MCF 10A (cell line): Measurements from ENCODE around the gene MEGF10. TPM values are rescaled to one million over a fixed set of nuclear protein-coding genes. Genes with fewer than 3 reads are reported as not detected.

ENCODE experiments used
- BruUV-seq: library from RNA; stranded (reverse); fragments of 400-500 nt; replicated peaks from 2 replicates; lab custom pipeline; 2021; lab: Mats Ljungman, UMichigan
- CTCF ChIA-PET: fragments of 300-600 bp; sonication (Branson Sonifier 250); formaldehyde crosslinking; extraction: SDS; loops from one replicate; lab custom pipeline; 2021; ENCODE audit warnings: antibody characterized with exemption, inconsistent platforms; lab: Yijun Ruan, JAX
- POLR2A ChIA-PET: fragments of 300-600, 350-650 bp; sonication (Branson Sonifier 250); formaldehyde crosslinking; extraction: SDS; loops from one replicate; lab custom pipeline; 2020; ENCODE audit warnings: antibody characterized with exemption, inconsistent platforms; lab: Yijun Ruan, JAX
- DNase-seq: peaks from one replicate; pipeline ENCODE4 v3.0.0-alpha.2; 2018; ENCODE audit not compliant: unreplicated experiment
- H3K27ac Mint-ChIP-seq: one replicate; pipeline ENCODE4 v1.8.0; 2022; ENCODE audit warnings: mild to moderate bottlenecking, low read depth, mixed read lengths; ENCODE audit not compliant: unreplicated experiment
- H3K27me3 Mint-ChIP-seq: one replicate; pipeline ENCODE4 v1.8.0; 2022; ENCODE audit warnings: mixed read lengths; ENCODE audit not compliant: insufficient read depth, unreplicated experiment
- H3K36me3 Mint-ChIP-seq: one replicate; pipeline ENCODE4 v1.8.0; 2022; ENCODE audit warnings: mild to moderate bottlenecking, moderate library complexity, mixed read lengths; ENCODE audit not compliant: insufficient read depth, unreplicated experiment
- H3K4me1 Mint-ChIP-seq: one replicate; pipeline ENCODE4 v1.8.0; 2022; ENCODE audit warnings: mixed read lengths; ENCODE audit not compliant: insufficient read depth, unreplicated experiment
- H3K4me3 Mint-ChIP-seq: one replicate; pipeline ENCODE4 v1.8.0; 2022; ENCODE audit warnings: mild to moderate bottlenecking, moderate library complexity, mixed read lengths; ENCODE audit not compliant: unreplicated experiment
- H3K9me3 Mint-ChIP-seq: one replicate; pipeline ENCODE4 v1.8.0; 2022; ENCODE audit warnings: mixed read lengths; ENCODE audit not compliant: unreplicated experiment
- intact Hi-C: fragments of 100-400 bp; cut with micrococcal nuclease; formaldehyde crosslinking; loops from 2 replicates; pipeline ENCODE4 v1.14.1; 2022
- total RNA-seq: library from RNA; stranded (reverse); gene quantifications from 2 replicates; pipeline ENCODE4 v1.2.3, GENCODE V29; 2022
- TF ChIP-seq, protein P1 (sequence below): fragments of 200-600 bp; IDR thresholded peaks from one replicate; pipeline ENCODE4 v1.8.0; 2022; ENCODE audit warnings: antibody characterized with exemption, mild to moderate bottlenecking; ENCODE audit not compliant: unreplicated experiment

Gene MEGF10
- total RNA-seq, 1 experiment from 2014 or later: not detected

GRCh38 chr5:127330116-127330515, 39.5 kb downstream of the MEGF10 start:
- peak; percentile 35 for DNase-seq
- Mint-ChIP-seq H3K27me3 (peaks cover 33% of the 10 kb centered on the region), H3K36me3 (no peaks in the 10 kb centered on the region), H3K27ac (no peak overlapping the region), H3K4me3 (no peak overlapping the region), H3K9me3 (no peaks in the 10 kb centered on the region), H3K4me1 (peaks cover 17% of the 10 kb centered on the region)
- TF ChIP-seq, protein P1, sequence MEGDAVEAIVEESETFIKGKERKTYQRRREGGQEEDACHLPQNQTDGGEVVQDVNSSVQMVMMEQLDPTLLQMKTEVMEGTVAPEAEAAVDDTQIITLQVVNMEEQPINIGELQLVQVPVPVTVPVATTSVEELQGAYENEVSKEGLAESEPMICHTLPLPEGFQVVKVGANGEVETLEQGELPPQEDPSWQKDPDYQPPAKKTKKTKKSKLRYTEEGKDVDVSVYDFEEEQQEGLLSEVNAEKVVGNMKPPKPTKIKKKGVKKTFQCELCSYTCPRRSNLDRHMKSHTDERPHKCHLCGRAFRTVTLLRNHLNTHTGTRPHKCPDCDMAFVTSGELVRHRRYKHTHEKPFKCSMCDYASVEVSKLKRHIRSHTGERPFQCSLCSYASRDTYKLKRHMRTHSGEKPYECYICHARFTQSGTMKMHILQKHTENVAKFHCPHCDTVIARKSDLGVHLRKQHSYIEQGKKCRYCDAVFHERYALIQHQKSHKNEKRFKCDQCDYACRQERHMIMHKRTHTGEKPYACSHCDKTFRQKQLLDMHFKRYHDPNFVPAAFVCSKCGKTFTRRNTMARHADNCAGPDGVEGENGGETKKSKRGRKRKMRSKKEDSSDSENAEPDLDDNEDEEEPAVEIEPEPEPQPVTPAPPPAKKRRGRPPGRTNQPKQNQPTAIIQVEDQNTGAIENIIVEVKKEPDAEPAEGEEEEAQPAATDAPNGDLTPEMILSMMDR: no peak
- ChIA-PET POLR2A (interaction anchor here (0.6 kb wide), 1 partner anchor 19 kb away, joined by 4 read pairs; no protein-coding TSS in a partner anchor), CTCF (interaction anchor here (0.6 to 1.2 kb wide), 3 partner anchors 15 to 26 kb away, joined by 3 to 4 read pairs (median 4); no protein-coding TSS in a partner anchor)
- intact Hi-C loops: no loop called here
- no TSS peak for BruUV-seq

DNA sequence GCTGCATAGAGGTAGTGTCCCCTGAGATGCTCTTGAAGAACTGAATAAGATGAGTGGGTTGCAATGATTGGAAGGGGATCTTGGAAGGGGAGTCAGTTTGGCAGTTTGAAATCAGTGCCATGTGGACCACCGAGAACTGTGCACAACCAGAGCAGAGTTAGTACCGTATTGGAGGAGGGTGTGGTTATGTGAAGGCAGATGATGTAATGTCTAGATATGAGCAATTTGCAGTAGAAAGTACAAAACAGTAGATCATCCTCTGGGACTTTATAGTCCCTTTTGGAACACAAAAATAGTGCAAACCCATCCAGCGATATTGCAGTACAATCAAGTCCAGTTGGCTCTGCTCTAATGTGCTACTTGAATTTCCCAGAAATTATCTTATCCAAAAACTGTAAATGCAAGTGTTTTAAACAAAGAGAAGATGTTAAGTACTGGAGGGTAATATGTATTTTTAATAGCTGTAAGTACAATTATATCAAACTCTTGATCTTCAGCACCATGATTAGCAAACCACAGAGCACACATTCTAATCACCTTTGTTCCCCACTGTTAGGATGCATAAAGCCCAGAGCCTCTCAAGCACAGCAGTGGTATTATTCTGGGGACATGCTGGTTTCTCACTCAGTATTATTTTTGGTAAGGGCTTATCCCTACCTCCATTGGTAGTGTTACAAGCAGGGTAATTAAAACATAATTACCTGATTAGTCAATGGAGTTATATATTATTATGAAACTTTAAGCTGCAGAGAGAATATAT, 41.5 kb downstream of the MEGF10 start:
- H3K27me3 Mint-ChIP-seq: peaks cover 33% of the 10 kb centered on the region
- no peak for DNase-seq
- H3K36me3 Mint-ChIP-seq: no peaks in the 10 kb centered on the region
- H3K27ac Mint-ChIP-seq: no peak overlapping the region
- ChIA-PET POLR2A (no interaction called here), CTCF (no interaction called here)
- TF ChIP-seq, protein P1: no peak
- H3K4me1 Mint-ChIP-seq: peaks cover 21% of the 10 kb centered on the region
- intact Hi-C loops: no loop called here
- H3K9me3 Mint-ChIP-seq: no peaks in the 10 kb centered on the region
- no peak overlapping the region for H3K4me3 Mint-ChIP-seq
- BruUV-seq: no TSS peak

DNA sequence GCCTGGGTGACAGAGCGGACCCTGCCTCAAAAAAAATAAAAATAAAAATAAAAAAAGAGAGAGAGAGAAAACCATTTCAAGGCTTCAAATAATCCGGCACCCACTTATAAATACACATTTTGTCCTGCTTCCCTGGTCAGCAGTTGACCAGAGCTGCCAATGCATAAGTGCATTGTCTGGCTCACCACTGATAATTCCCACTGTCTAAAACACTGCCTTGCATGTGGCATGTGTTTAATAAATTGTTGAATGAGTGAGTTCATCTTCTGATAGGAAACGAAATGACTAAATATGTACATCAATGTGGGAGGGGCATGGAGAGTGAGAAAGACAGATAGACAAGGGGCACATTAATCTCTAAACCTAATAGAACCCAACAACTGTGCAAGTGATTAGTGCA, 42.9 kb downstream of the MEGF10 start:
- CTCF ChIA-PET: interaction anchor here (0.6 kb wide), 1 partner anchor 138 kb away, joined by 3 read pairs; no protein-coding TSS in a partner anchor
- TF ChIP-seq, protein P1: no peak
- Mint-ChIP-seq H3K4me3 (no peak overlapping the region), H3K27ac (no peak overlapping the region), H3K4me1 (peaks cover 21% of the 10 kb centered on the region), H3K27me3 (peaks cover 33% of the 10 kb centered on the region), H3K9me3 (no peaks in the 10 kb centered on the region), H3K36me3 (no peaks in the 10 kb centered on the region)
- no peak for DNase-seq
- intact Hi-C loops: no loop called here
- POLR2A ChIA-PET: no interaction called here
- BruUV-seq: no TSS peak

- Mint-ChIP-seq H3K27me3 (peaks cover 24% of the 10 kb centered on the region), H3K9me3 (no peaks in the 10 kb centered on the region), H3K4me1 (peaks cover 17% of the 10 kb centered on the region), H3K36me3 (no peaks in the 10 kb centered on the region), H3K4me3 (no peak overlapping the region), H3K27ac (no peak overlapping the region)
- TF ChIP-seq, protein P1: no peak
- DNase-seq: peak; percentile 36
- CTCF ChIA-PET: interaction anchor here (0.7 to 0.8 kb wide), 3 partner anchors 18 to 265 kb away, joined by 3 to 8 read pairs (median 4); no protein-coding TSS in a partner anchor
- POLR2A ChIA-PET: interaction anchor here (1.4 kb wide), 1 partner anchor 13 kb away, joined by 3 read pairs; no protein-coding TSS in a partner anchor
- BruUV-seq: no TSS peak
- intact Hi-C loops: no loop called here
These were observed 44.8 kb downstream of the MEGF10 start for GRCh38 chr5:127335381-127335780.
